ENCODE measurements around the gene DSP. TPM values are rescaled to one million over a fixed set of nuclear protein-coding genes. Genes with fewer than 3 reads are reported as not detected.

Gene DSP
- total RNA-seq, 4 donors from 2014 or later: 3.5 to 6.0 (median 4.7) TPM

DNA sequence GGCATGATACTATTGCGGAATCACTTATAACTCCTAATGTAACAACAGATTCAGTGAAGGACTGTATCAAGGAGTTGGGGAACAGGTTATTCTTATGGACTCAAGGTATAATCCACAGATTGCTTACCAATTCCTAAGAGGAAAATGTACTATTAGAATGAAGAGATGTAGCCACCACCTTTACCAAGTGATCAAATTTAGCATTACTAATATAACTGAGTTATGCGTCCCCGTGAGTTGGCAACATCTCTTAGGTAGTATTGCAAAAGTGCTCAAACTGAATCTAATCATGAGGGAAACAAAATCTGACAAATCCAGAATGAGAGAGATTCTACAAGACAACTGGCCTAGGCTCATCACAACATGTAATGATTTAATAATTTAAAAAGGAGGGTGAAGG is 47.8 kb downstream of the DSP start:
- Histone ChIP-seq H3K4me3 (peak overlapping the region in 1 of 4 donors; percentile 79), H3K9me3 (no peaks in the 10 kb centered on the region), H3K36me3 (peaks cover 0 to 11% (median 1%) of the 10 kb centered on the region in 3 donors), H3K4me1 (peaks cover 0 to 38% (median 8%) of the 10 kb centered on the region in 4 donors), H3K27ac (peak overlapping the region in 2 of 4 donors; percentile 60 to 82), H3K27me3 (no peaks in the 10 kb centered on the region)
- DNase-seq (ENCODE audit: low spot score in 2 of 2): no peak
- TF ChIP-seq EP300 (IDR thresholded peaks at IDR 0.05) (no peak), POLR2A (IDR thresholded peaks at IDR 0.05) (no peak), CTCF (IDR thresholded peaks at IDR 0.05) (no peak)
- 82 to 91% methylated on average over 3 of the region's 3 CpGs for WGBS, 2 donors

GRCh38 chr6:7589949-7590917 is 48.8 kb downstream of the DSP start, which contains the start of gene SNRNP48:
Gene SNRNP48, plus strand, starts transcription at chr6:7590198. Its CDS starts 60 bp downstream, at chr6:7590258.
- H3K4me3 ChIP-seq: peak within 1 kb of the TSS; percentile 79 to 93 (median 86)
- DNase-seq (ENCODE audit: low spot score in 2 of 2): peak; percentile 97 to 99
- H3K4me1 ChIP-seq: peaks cover 0 to 38% (median 8%) of the 10 kb centered on the region in 4 donors
- peak within 1 kb of the TSS; percentile 60 to 82 (median 80) for H3K27ac ChIP-seq
- H3K9me3 ChIP-seq: no peaks in the 10 kb centered on the region
- H3K27me3 ChIP-seq: no peaks in the 10 kb centered on the region
- peaks cover 0 to 22% (median 5%) of the 10 kb centered on the region in 3 donors for H3K36me3 ChIP-seq
- TF ChIP-seq EP300 (IDR thresholded peaks at IDR 0.05) (peak in 1 of 2 donors; percentile 91), CTCF (IDR thresholded peaks at IDR 0.05) (peak in 2 of 5 experiments; percentile 25 to 40), POLR2A (IDR thresholded peaks at IDR 0.05) (peak; percentile 46 to 76)
- WGBS, 2 donors: 2 to 6% methylated on average over 21 to 47 of the region's 72 CpGs

DNA sequence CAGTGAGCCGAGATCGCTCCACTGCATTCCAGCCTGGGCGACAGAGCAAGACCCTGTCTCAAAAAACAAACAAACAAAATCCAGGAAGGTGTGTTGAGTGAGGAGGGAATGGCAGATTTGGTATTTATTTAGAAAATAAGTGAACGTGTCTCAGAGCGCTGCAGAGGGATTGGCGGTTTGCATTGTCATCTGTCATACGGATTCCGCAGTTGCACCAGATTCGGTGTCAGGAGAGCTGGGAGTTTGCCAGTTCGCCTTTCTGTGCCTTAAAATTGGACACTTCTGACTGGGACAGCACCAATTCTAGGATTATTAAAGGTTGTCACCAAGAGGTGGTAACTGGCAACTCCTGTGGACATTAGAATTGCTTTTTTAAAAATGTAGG is 49.4 kb downstream of the DSP start:
- Histone ChIP-seq H3K27me3 (no peaks in the 10 kb centered on the region), H3K27ac (peak overlapping the region in 3 of 4 donors; percentile 80 to 82 (median 81)), H3K9me3 (no peaks in the 10 kb centered on the region), H3K4me3 (peak overlapping the region; percentile 79 to 93 (median 86)), H3K4me1 (peaks cover 0 to 38% (median 8%) of the 10 kb centered on the region in 4 donors), H3K36me3 (peaks cover 0 to 28% (median 5%) of the 10 kb centered on the region in 3 donors)
- 44 to 54% methylated on average over 10 of the region's 10 CpGs for WGBS, 2 donors
- no peak for TF ChIP-seq EP300 (IDR thresholded peaks at IDR 0.05)
- no peak for TF ChIP-seq POLR2A (IDR thresholded peaks at IDR 0.05)
- TF ChIP-seq CTCF (IDR thresholded peaks at IDR 0.05): no peak
- DNase-seq (ENCODE audit: low spot score in 2 of 2): no peak

GRCh38 chr6:7591770-7592169 is 50.3 kb downstream of the DSP start:
- no peak overlapping the region for H3K27ac ChIP-seq
- H3K27me3 ChIP-seq: no peaks in the 10 kb centered on the region
- TF ChIP-seq CTCF (IDR thresholded peaks at IDR 0.05): no peak
- TF ChIP-seq POLR2A (IDR thresholded peaks at IDR 0.05): no peak
- TF ChIP-seq EP300 (IDR thresholded peaks at IDR 0.05): no peak
- WGBS, 2 donors: 91 to 98% methylated on average over 5 of the region's 5 CpGs
- H3K4me3 ChIP-seq: no peak overlapping the region
- H3K9me3 ChIP-seq: no peaks in the 10 kb centered on the region
- peaks cover 0 to 37% (median 5%) of the 10 kb centered on the region in 3 donors for H3K36me3 ChIP-seq
- peaks cover 0 to 38% (median 8%) of the 10 kb centered on the region in 4 donors for H3K4me1 ChIP-seq
- no peak for DNase-seq (ENCODE audit: low spot score in 2 of 2)

DNA sequence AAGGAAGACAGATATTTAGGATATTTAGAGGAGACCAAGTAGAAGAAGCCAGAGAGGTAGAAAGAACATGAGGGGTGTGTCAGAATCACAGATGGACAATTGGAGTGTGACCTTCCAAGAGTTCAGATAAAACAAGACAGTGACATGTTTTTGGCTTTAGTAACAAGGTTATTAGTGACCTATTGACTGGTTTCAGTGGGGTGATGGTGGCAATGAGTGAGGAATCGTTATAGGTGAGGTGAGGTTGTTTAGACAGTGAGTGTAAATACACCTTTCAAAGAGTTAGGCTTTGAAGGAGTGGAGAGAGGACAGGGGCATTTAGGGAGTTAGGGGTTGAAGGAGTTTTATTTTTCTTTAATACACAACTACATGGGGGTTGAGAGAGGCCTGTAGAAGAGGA is 51.8 kb downstream of the DSP start:
- Histone ChIP-seq H3K4me1 (peaks cover 0 to 38% (median 8%) of the 10 kb centered on the region in 4 donors), H3K27me3 (no peaks in the 10 kb centered on the region), H3K36me3 (peaks cover 0 to 50% (median 5%) of the 10 kb centered on the region in 3 donors), H3K4me3 (no peak overlapping the region), H3K27ac (no peak overlapping the region), H3K9me3 (no peaks in the 10 kb centered on the region)
- WGBS, 2 donors: 85% methylated on average over 1 of the region's 1 CpG
- no peak for DNase-seq (ENCODE audit: low spot score in 2 of 2)
- no peak for TF ChIP-seq POLR2A (IDR thresholded peaks at IDR 0.05)
- TF ChIP-seq EP300 (IDR thresholded peaks at IDR 0.05): no peak
- no peak for TF ChIP-seq CTCF (IDR thresholded peaks at IDR 0.05)

Data from tibial nerve (tissue), 4 donors.